Glutamatergic neuron (in vitro differentiated cells): ENCODE measurements around the gene IARS1. TPM values are rescaled to one million over a fixed set of nuclear protein-coding genes. Genes with fewer than 3 reads are reported as not detected.

Experiments used
- DNase-seq: peaks from one replicate; pipeline ENCODE4 v3.0.0; 2022
- H3K27ac Mint-ChIP-seq: one replicate; pipeline ENCODE4 v1.8.0; 2020; ENCODE audit warnings: mild to moderate bottlenecking, mixed read lengths, inconsistent platforms; ENCODE audit not compliant: unreplicated experiment
- H3K27me3 Mint-ChIP-seq: one replicate; pipeline ENCODE4 v1.8.0; 2020; ENCODE audit warnings: mild to moderate bottlenecking, moderate library complexity, mixed read lengths, inconsistent platforms; ENCODE audit not compliant: unreplicated experiment
- H3K36me3 Mint-ChIP-seq: one replicate; pipeline ENCODE4 v1.8.0; 2020; ENCODE audit warnings: mild to moderate bottlenecking, mixed read lengths, inconsistent platforms; ENCODE audit not compliant: unreplicated experiment
- H3K4me1 Mint-ChIP-seq: one replicate; pipeline ENCODE4 v1.8.0; 2020; ENCODE audit warnings: mild to moderate bottlenecking, low read depth, mixed read lengths, inconsistent platforms; ENCODE audit not compliant: unreplicated experiment
- H3K4me3 Mint-ChIP-seq: one replicate; pipeline ENCODE4 v1.8.0; 2020; ENCODE audit warnings: mild to moderate bottlenecking, mixed read lengths, inconsistent platforms; ENCODE audit not compliant: unreplicated experiment
- H3K9me3 Mint-ChIP-seq: one replicate; pipeline ENCODE4 v1.8.0; 2020; ENCODE audit warnings: mild to moderate bottlenecking, moderate library complexity, mixed read lengths, inconsistent platforms; ENCODE audit not compliant: unreplicated experiment
- total RNA-seq: library from RNA; stranded (reverse); fragmentation: NEBNext Ultra II Directional; extraction: Animal tissue kit (Norgen Biotek cat#: 25700); gene quantifications from one replicate; pipeline ENCODE4 v1.2.1, GENCODE V29; 2021; ENCODE audit not compliant: unreplicated experiment
- TF ChIP-seq, protein P1 (sequence below): fragments of 200-600 bp; sonication (generic); IDR thresholded peaks from one replicate; pipeline ENCODE4 v1.5.0; 2021; ENCODE audit not compliant: partially characterized antibody, unreplicated experiment

The IARS1 gene
- total RNA-seq, 1 donor from 2014 or later = 160 TPM

DNA sequence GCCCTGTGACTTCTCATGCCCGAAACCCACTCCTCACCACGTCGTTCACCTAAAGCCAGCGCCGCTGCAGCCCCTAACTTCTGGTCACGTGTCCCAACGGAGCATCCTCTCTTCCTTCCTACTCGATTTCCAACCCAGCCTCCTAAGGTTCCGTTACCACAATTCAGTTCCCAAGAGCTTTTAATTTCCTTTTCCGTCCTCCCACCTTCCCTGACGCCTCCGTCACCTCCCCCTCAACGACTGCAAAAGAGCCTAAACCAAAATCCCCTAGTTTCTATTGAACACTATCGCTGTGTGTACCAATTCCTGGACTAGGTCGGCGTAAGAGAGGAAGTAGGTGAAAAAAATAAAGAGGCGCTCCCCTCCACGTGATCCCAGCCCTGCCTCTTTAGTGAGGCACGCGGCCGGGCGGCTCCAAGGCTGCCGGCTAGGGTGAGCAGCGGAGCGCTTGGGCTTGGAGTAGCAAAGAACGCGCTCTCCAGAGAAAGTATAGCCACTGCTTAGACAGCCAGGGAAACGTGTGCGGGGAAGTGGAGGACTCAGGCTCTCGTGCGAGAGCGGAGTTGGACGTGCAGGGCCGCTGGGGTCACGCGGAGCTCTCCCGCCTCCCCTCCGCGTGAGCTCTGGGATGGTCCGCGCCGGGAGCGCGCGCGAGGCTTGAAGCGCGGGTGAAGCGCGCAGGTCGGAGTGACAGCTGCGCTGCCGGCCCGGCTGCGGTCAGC is 31.9 kb upstream of the IARS1 start, which contains the start of the genes CENPP and NOL8:
CENPP (plus strand) TSS at position 685 of the 722 bp plus-strand sequence.
NOL8 (minus strand) TSS at position 82 of the 722 bp plus-strand sequence. CDS start 1,189 bp downstream, outside the sequence.
- H3K9me3 Mint-ChIP-seq = peaks cover 9% of the 10 kb centered on the region

DNA sequence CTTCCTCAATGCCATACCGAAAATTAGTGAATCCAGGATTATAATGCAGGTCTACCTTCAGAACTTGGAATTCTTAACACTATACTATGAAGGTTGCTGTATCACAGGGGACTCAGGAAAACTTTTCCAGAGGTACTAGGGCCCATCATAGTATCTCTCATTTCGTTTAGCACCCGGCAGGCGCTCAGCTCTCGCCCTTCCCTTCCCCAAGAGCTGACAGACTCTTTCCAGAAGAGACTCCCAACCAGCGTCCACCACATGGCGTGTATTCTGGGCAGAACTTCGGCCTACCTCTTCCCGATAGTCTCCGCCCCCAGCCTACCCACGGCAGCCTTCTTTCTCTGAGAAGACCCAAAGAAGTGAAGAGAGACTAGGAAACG is 31.4 kb upstream of the IARS1 start:
- H3K9me3 Mint-ChIP-seq = peaks cover 9% of the 10 kb centered on the region
- H3K27ac Mint-ChIP-seq = peak overlapping the region; percentile 99
- no peaks in the 10 kb centered on the region for H3K36me3 Mint-ChIP-seq
- peak overlapping the region; percentile 100 for H3K4me3 Mint-ChIP-seq
- no peak for DNase-seq
- peaks cover 6% of the 10 kb centered on the region for H3K27me3 Mint-ChIP-seq
- H3K4me1 Mint-ChIP-seq = peaks cover 5% of the 10 kb centered on the region
- TF ChIP-seq, protein P1, sequence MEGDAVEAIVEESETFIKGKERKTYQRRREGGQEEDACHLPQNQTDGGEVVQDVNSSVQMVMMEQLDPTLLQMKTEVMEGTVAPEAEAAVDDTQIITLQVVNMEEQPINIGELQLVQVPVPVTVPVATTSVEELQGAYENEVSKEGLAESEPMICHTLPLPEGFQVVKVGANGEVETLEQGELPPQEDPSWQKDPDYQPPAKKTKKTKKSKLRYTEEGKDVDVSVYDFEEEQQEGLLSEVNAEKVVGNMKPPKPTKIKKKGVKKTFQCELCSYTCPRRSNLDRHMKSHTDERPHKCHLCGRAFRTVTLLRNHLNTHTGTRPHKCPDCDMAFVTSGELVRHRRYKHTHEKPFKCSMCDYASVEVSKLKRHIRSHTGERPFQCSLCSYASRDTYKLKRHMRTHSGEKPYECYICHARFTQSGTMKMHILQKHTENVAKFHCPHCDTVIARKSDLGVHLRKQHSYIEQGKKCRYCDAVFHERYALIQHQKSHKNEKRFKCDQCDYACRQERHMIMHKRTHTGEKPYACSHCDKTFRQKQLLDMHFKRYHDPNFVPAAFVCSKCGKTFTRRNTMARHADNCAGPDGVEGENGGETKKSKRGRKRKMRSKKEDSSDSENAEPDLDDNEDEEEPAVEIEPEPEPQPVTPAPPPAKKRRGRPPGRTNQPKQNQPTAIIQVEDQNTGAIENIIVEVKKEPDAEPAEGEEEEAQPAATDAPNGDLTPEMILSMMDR = no peak

More for the DNA sequence above, 31.9 kb upstream of the IARS1 start, which contains the start of the genes CENPP and NOL8:
- H3K36me3 Mint-ChIP-seq = no peaks in the 10 kb centered on the region
- peak within 1 kb of the TSS; percentile 99 for H3K27ac Mint-ChIP-seq
- DNase-seq = peak; percentile 79
- H3K27me3 Mint-ChIP-seq = peaks cover 7% of the 10 kb centered on the region
- peak within 1 kb of the TSS; percentile 100 for H3K4me3 Mint-ChIP-seq
- TF ChIP-seq, protein P1 = no peak
- peaks cover 5% of the 10 kb centered on the region for H3K4me1 Mint-ChIP-seq

DNA sequence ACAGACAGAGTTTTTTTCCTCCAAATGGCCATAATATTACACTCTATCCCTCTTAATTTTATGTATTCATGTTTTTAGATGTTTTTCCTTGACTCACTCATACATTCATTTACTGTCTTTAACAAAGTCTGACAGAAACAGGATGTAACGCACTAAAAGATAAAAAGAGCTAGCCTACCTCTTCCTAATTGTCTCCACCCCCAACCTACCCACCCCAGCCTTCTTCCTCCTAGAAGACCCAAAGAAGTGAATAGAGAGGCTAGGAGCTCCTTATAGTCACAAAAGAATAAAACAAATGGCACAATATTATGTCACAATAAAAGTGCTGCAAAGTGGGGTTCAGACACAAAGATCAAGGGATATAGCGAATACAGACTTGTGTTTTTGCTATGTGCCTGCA is 30.9 kb upstream of the IARS1 start:
- H3K4me1 Mint-ChIP-seq = peaks cover 5% of the 10 kb centered on the region
- no peak for DNase-seq
- H3K9me3 Mint-ChIP-seq = peaks cover 9% of the 10 kb centered on the region
- H3K27me3 Mint-ChIP-seq = peaks cover 5% of the 10 kb centered on the region
- no peaks in the 10 kb centered on the region for H3K36me3 Mint-ChIP-seq
- H3K27ac Mint-ChIP-seq = no peak overlapping the region
- TF ChIP-seq, protein P1 = no peak
- peak overlapping the region; percentile 100 for H3K4me3 Mint-ChIP-seq

DNA sequence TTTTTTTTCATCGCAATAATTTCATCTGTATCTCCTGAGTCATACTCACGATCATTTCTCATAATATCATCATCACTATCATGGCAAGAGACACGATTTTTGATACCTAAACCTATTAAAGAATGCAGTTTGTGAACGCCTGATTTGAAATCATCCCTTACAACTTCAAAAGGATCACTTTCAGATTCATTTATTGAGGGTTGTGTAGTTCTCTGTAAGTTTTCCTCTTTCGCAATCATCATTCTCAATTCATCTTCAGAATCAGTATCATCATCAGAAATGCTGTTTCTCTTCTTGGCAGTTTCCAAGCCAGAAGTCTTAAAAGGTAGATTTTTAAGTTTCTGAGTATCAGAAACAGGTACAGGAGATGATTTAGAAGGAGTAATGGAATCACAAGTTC is 22.0 kb upstream of the IARS1 start:
- TF ChIP-seq, protein P1 = no peak
- Mint-ChIP-seq H3K4me3 (no peak overlapping the region), H3K27me3 (no peaks in the 10 kb centered on the region), H3K27ac (no peak overlapping the region), H3K36me3 (no peaks in the 10 kb centered on the region), H3K4me1 (no peaks in the 10 kb centered on the region), H3K9me3 (no peaks in the 10 kb centered on the region)
- DNase-seq = no peak

DNA sequence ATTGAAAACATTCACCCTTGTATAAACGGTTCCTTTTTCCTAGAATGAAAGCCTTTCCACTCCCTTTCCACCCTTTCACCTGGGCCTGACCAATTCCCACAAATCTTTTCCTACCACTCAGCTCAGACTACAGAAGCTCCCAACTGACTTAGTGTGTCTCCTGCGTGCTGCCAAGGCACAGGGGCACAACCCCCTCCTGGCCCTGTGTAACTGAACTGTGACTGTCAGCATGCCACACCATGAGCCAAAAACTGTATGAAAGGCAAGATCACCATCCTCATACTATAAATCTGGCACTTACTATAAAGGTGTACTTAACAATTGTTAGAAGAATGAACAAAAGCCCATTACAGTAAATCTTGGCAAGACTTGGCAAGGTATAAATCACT is 20.1 kb upstream of the IARS1 start:
- Mint-ChIP-seq H3K27ac (no peak overlapping the region), H3K36me3 (no peaks in the 10 kb centered on the region), H3K9me3 (no peaks in the 10 kb centered on the region), H3K4me3 (no peak overlapping the region), H3K4me1 (no peaks in the 10 kb centered on the region), H3K27me3 (no peaks in the 10 kb centered on the region)
- TF ChIP-seq, protein P1 = no peak
- no peak for DNase-seq
